Keratinocyte (primary cell): ENCODE results near the gene MACROH2A1. TPM values are rescaled to one million over a fixed set of nuclear protein-coding genes. Genes with fewer than 3 reads are reported as not detected.

Source experiments
- DNase-seq: peaks from one replicate; pipeline ENCODE4 v3.0.0-alpha.2; 2011; ENCODE audit warnings: low read depth, missing footprints, low spot score
- FAIRE-seq: peaks from 2 replicates; lab custom pipeline; 2011; peaks lifted over from hg19 to GRCh38; lab: Jason Lieb, UNC
- H2AFZ ChIP-seq: 2 replicates; pipeline ENCODE4 v1.6.0; 2012; ENCODE audit warnings: low read length, control low read depth, inconsistent platforms; ENCODE audit not compliant: control insufficient read depth
- H3K27ac ChIP-seq: 2 replicates; pipeline ENCODE4 v1.5.1; 2011; ENCODE audit warnings: low read length; ENCODE audit not compliant: control insufficient read depth, insufficient read depth
- H3K27me3 ChIP-seq: 3 replicates; pipeline ENCODE4 v1.6.0; 2011; ENCODE audit warnings: low read length; ENCODE audit not compliant: control insufficient read depth, insufficient read depth; ENCODE audit errors: extremely low read depth
- H3K36me3 ChIP-seq, 2 experiments: 2 replicates in 1 of 2; 3 replicates in 1 of 2; pipeline ENCODE4 v1.5.1; 2011; ENCODE audit warnings: low read length in 2 of 2, mild to moderate bottlenecking in 1 of 2; ENCODE audit not compliant: control insufficient read depth in 2 of 2, insufficient read depth in 2 of 2; ENCODE audit errors: extremely low read depth in 1 of 2
- H3K4me1 ChIP-seq: 3 replicates; pipeline ENCODE4 v1.5.1; 2011; ENCODE audit warnings: low read length; ENCODE audit not compliant: control insufficient read depth, insufficient read depth; ENCODE audit errors: extremely low read depth
- H3K4me2 ChIP-seq: 3 replicates; pipeline ENCODE4 v1.6.0; 2011; ENCODE audit warnings: low read depth, low read length; ENCODE audit not compliant: control insufficient read depth, insufficient read depth; ENCODE audit errors: extremely low read depth
- H3K4me3 ChIP-seq, 3 experiments: fragments of 200-600 bp in 1 of 3; sonication (generic) in 1 of 3; 2 replicates in 2 of 3; 3 replicates in 1 of 3; pipeline ENCODE4 v1.5.1; 2011 to 2016; ENCODE audit warnings: low read length in 3 of 3, mild to moderate bottlenecking in 3 of 3, control low read depth in 2 of 3, inconsistent platforms in 1 of 3, low read depth in 1 of 3, mixed read lengths in 1 of 3, mixed run types in 1 of 3, moderate library complexity in 1 of 3; ENCODE audit not compliant: control insufficient read depth in 2 of 3, insufficient read depth in 2 of 3; ENCODE audit errors: extremely low read depth in 1 of 3
- H3K79me2 ChIP-seq: 2 replicates; pipeline ENCODE4 v1.6.0; 2012; ENCODE audit warnings: low read length; ENCODE audit not compliant: control insufficient read depth, insufficient read depth
- H3K9ac ChIP-seq: 3 replicates; pipeline ENCODE4 v1.6.0; 2011; ENCODE audit warnings: low read length; ENCODE audit not compliant: control insufficient read depth, insufficient read depth; ENCODE audit errors: extremely low read depth
- H3K9me1 ChIP-seq: 3 replicates; pipeline ENCODE4 v1.6.0; 2011; ENCODE audit warnings: low read length; ENCODE audit not compliant: control insufficient read depth, insufficient read depth; ENCODE audit errors: extremely low read depth
- H3K9me3 ChIP-seq: 2 replicates; pipeline ENCODE4 v1.5.1; 2012; ENCODE audit warnings: low read depth, low read length; ENCODE audit not compliant: control insufficient read depth
- H4K20me1 ChIP-seq: 3 replicates; pipeline ENCODE4 v1.6.0; 2011; ENCODE audit warnings: low read length; ENCODE audit not compliant: control insufficient read depth, insufficient read depth; ENCODE audit errors: extremely low read depth
- CTCF ChIP-seq, 3 experiments: IDR thresholded peaks in 1 of 3; conservative IDR thresholded peaks in 1 of 3; optimal IDR thresholded peaks in 1 of 3; 2 replicates in 2 of 3; 3 replicates in 1 of 3; pipeline versions ENCODE3 to v1.5.1; 2011; ENCODE audit warnings: low read length in 3 of 3, mild to moderate bottlenecking in 3 of 3, moderate library complexity in 2 of 3, control low read depth in 1 of 3, inconsistent platforms in 1 of 3; ENCODE audit not compliant: insufficient read depth in 2 of 3; ENCODE audit errors: extremely low read depth in 1 of 3
- EZH2 ChIP-seq: IDR thresholded peaks from one replicate; pipeline ENCODE4 v1.6.1; 2012; ENCODE audit warnings: inconsistent platforms, mild to moderate bottlenecking, low read length, moderate library complexity
- dilution Hi-C: fragments of 300-500 bp; cut with MboI; formaldehyde crosslinking; loops from one replicate; pipeline ENCODE4 v1.7.0; 2020; ENCODE audit warnings: low sequenced_read_pairs; ENCODE audit not compliant: extremely low pct_ligation_motif_present
- polyA plus RNA-seq, 5 experiments: library from polyadenylated mRNA; depleted of rRNA in 3 of 5; stranded (reverse) in 3 of 5; stranded (forward) in 1 of 5; unstranded in 1 of 5; fragments of >200 nt; gene quantifications; 1 replicate in 1 of 5; 2 replicates in 3 of 5; 3 replicates in 1 of 5; pipeline versions ENCODE4 v1.2.1 to v1.2.3, GENCODE V29; 2011 to 2012; ENCODE audit warnings: missing spikeins in 2 of 5, low read depth in 1 of 5, low replicate concordance in 1 of 5

MACROH2A1 gene
- polyA plus RNA-seq, 1 donor (not counting 4 experiments of a cell fraction or from before 2014, with no cell fraction given): 208 TPM

- H3K4me2 ChIP-seq: no peak overlapping the region
- H3K79me2 ChIP-seq: no peaks in the 10 kb centered on the region
- dilution Hi-C loops: no loop called here
- no peak for TF ChIP-seq CTCF (optimal IDR thresholded peaks at IDR 0.05 in 1 of 3, IDR thresholded peaks at IDR 0.05 in 1 of 3, conservative IDR thresholded peaks at IDR 0.05 in 1 of 3; ENCODE audit: extremely low read depth in 1 of 3, insufficient read depth in 2 of 3, low read length in 3 of 3)
- no peak for TF ChIP-seq EZH2
- FAIRE-seq (no peak), DNase-seq (no peak)
- H3K4me1 ChIP-seq: no peaks in the 10 kb centered on the region
- H3K27ac ChIP-seq: no peak overlapping the region
- peaks cover 2% of the 10 kb centered on the region for H3K9me1 ChIP-seq
- H3K36me3 ChIP-seq: peaks cover 17 to 18% of the 10 kb centered on the region in 2 experiments
- H3K4me3 ChIP-seq: no peak overlapping the region
- no peaks in the 10 kb centered on the region for H3K9me3 ChIP-seq
- no peak overlapping the region for H2AFZ ChIP-seq
- H3K27me3 ChIP-seq: no peaks in the 10 kb centered on the region
- H3K9ac ChIP-seq: no peak overlapping the region
- H4K20me1 ChIP-seq: no peaks in the 10 kb centered on the region
Measured at GRCh38 chr5:135330798-135331096, 68.3 kb downstream of the MACROH2A1 start.

- peaks cover 2% of the 10 kb centered on the region for H3K9me1 ChIP-seq
- H3K9me3 ChIP-seq: no peaks in the 10 kb centered on the region
- peaks cover 13 to 14% of the 10 kb centered on the region in 2 experiments for H3K36me3 ChIP-seq
- no peaks in the 10 kb centered on the region for H3K27me3 ChIP-seq
- TF ChIP-seq EZH2 (no peak), CTCF (optimal IDR thresholded peaks at IDR 0.05 in 1 of 3, IDR thresholded peaks at IDR 0.05 in 1 of 3, conservative IDR thresholded peaks at IDR 0.05 in 1 of 3; ENCODE audit: extremely low read depth in 1 of 3, insufficient read depth in 2 of 3, low read length in 3 of 3) (no peak)
- no peaks in the 10 kb centered on the region for H4K20me1 ChIP-seq
- no peak overlapping the region for H3K4me2 ChIP-seq
- DNase-seq (no peak), FAIRE-seq (no peak)
- H3K9ac ChIP-seq: no peak overlapping the region
- dilution Hi-C loops: no loop called here
- no peaks in the 10 kb centered on the region for H3K79me2 ChIP-seq
- no peak overlapping the region for H2AFZ ChIP-seq
- peaks cover 6% of the 10 kb centered on the region for H3K4me1 ChIP-seq
- H3K4me3 ChIP-seq: no peak overlapping the region
- no peak overlapping the region for H3K27ac ChIP-seq
Measured at GRCh38 chr5:135329913-135330797, 68.9 kb downstream of the MACROH2A1 start.
